K562 (cell line): Measurements from ENCODE around the gene KATNB1. TPM values are rescaled to one million over a fixed set of nuclear protein-coding genes. Genes with fewer than 3 reads are reported as not detected.
A peak's percentile ranks its signal among the peaks of the same experiment; 100 is the strongest.

Experiments
- ARNT ChIP-seq, 2 experiments: fragments of 450-650 bp; IDR thresholded peaks; 2 replicates each; pipeline ENCODE4 v1.6.1; 2016; ENCODE audit warnings: mild to moderate bottlenecking in 1 of 2
- BHLHE40 ChIP-seq: IDR thresholded peaks from 2 replicates; pipeline ENCODE4 v1.6.1; 2011; ENCODE audit warnings: low read length, improper control_type of control experiment
- CHD1 ChIP-seq: fragments of 200-600 bp; sonication (generic); IDR thresholded peaks from one replicate; pipeline ENCODE4 v1.6.1; 2012; ENCODE audit warnings: mild to moderate bottlenecking, moderate library complexity, low read length, inconsistent platforms
- EGR1 ChIP-seq: fragments of 450-650 bp; conservative IDR thresholded peaks from 2 replicates; pipeline ENCODE4 v1.6.1; 2017; ENCODE audit warnings: mild to moderate bottlenecking
- FIP1L1 ChIP-seq: fragments of 200-400 bp; formaldehyde crosslinking; IDR thresholded peaks from 2 replicates; pipeline ENCODE4 v1.6.1; 2018; ENCODE audit warnings: mild to moderate bottlenecking, low read depth, low read length; ENCODE audit not compliant: poor library complexity, severe bottlenecking
- FOXA3 ChIP-seq, 2 experiments: fragments of 450-650 bp in 1 of 2; sonication (generic) in 1 of 2; formaldehyde crosslinking; IDR thresholded peaks in 1 of 2; conservative IDR thresholded peaks in 1 of 2; 2 replicates each; pipeline versions ENCODE4 v1.4.0 to v1.8.0; 2020 to 2022; ENCODE audit warnings: mild to moderate bottlenecking in 2 of 2, missing genetic modification reagents in 1 of 2
- FOXK2 ChIP-seq, 2 experiments: fragments of 450-650 bp; IDR thresholded peaks in 1 of 2; conservative IDR thresholded peaks in 1 of 2; 2 replicates each; pipeline ENCODE4 v1.6.1; 2016; ENCODE audit warnings: low read depth in 2 of 2, mild to moderate bottlenecking in 1 of 2
- MTA2 ChIP-seq: fragments of 450-650 bp; IDR thresholded peaks from 2 replicates; pipeline ENCODE4 v1.6.1; 2016; ENCODE audit warnings: low read depth
- OTX1 ChIP-seq: fragments of 450-650 bp; formaldehyde crosslinking; IDR thresholded peaks from 2 replicates; pipeline ENCODE4 v1.4.0; 2022; ENCODE audit warnings: mild to moderate bottlenecking
- RBM22 ChIP-seq: fragments of 200-400 bp; formaldehyde crosslinking; IDR thresholded peaks from 2 replicates; pipeline ENCODE4 v1.6.1; 2018; ENCODE audit warnings: low read length, low read depth; ENCODE audit not compliant: poor library complexity, severe bottlenecking
- SETDB1 ChIP-seq: IDR thresholded peaks from one replicate; pipeline ENCODE4 v1.6.1; 2012; ENCODE audit warnings: low read length, control low read depth, inconsistent platforms
- TOE1 ChIP-seq, 2 experiments: fragments of 450-650 bp in 1 of 2; sonication (generic) in 1 of 2; formaldehyde crosslinking in 1 of 2; IDR thresholded peaks; 2 replicates each; pipeline versions ENCODE4 v1.7.1 to v1.8.0; 2016 to 2022; ENCODE audit warnings: borderline replicate concordance in 2 of 2, mild to moderate bottlenecking in 2 of 2, antibody characterized with exemption in 1 of 2, inconsistent platforms in 1 of 2, low read depth in 1 of 2, missing genetic modification reagents in 1 of 2, moderate library complexity in 1 of 2
- ZNF644 ChIP-seq: fragments of 200-800 bp; sonication (Bioruptor generic); IDR thresholded peaks from 2 replicates; pipeline ENCODE4 v1.6.1; 2016; ENCODE audit warnings: low read depth, missing genetic modification characterization, missing compliant biosample characterization
- ZNF696 ChIP-seq: fragments of 250-450 bp; sonication (Bioruptor Pico); conservative IDR thresholded peaks from 2 replicates; pipeline ENCODE4 v1.4.0; 2020; ENCODE audit warnings: mild to moderate bottlenecking, moderate library complexity
- ZNF699 ChIP-seq: fragments of 250-450 bp; sonication (Bioruptor Pico); IDR thresholded peaks from 2 replicates; pipeline ENCODE4 v1.8.0; 2021; ENCODE audit warnings: mild to moderate bottlenecking, moderate library complexity; ENCODE audit not compliant: insufficient replicate concordance
- ZNF75A ChIP-seq: fragments of 450-650 bp; formaldehyde crosslinking; IDR thresholded peaks from 2 replicates; pipeline ENCODE4 v1.4.0; 2020; ENCODE audit warnings: mild to moderate bottlenecking
- polyA plus RNA-seq, 8 experiments: library from polyadenylated mRNA; depleted of rRNA in 4 of 8; stranded (reverse) in 5 of 8; unstranded in 3 of 8; fragments of >200 nt; fragmentation: Nextera tagmentation in 2 of 8; fragmentation: Illumina TruSeq in 1 of 8; extraction: Ambion mirVana in 2 of 8; extraction: Trizol in 1 of 8; gene quantifications; 2 replicates each; pipeline versions ENCODE4 v1.2.1 to v1.2.3, GENCODE V29; 2011 to 2014; ENCODE audit warnings: inconsistent platforms in 1 of 8, missing spikeins in 1 of 8
- total RNA-seq, 7 experiments: library from RNA; depleted of rRNA in 6 of 7; stranded (reverse); fragments of >200 nt in 6 of 7; fragmentation: Illumina TruSeq in 2 of 7; extraction: Trizol in 2 of 7; gene quantifications; 2 replicates each; pipeline versions ENCODE4 v1.2.1 to v1.2.3, GENCODE V29; 2011 to 2021; ENCODE audit warnings: low replicate concordance in 1 of 7
- TF ChIP-seq, protein P1 (sequence below): sonication (generic); formaldehyde crosslinking; IDR thresholded peaks from 2 replicates; pipeline ENCODE4 v1.8.0; 2022; ENCODE audit warnings: mild to moderate bottlenecking, missing genetic modification reagents, borderline replicate concordance
- TF ChIP-seq, protein P2 (sequence below), 3 experiments: IDR thresholded peaks in 2 of 3; conservative IDR thresholded peaks in 1 of 3; 2 replicates each; pipeline ENCODE4 v1.5.1; 2011 to 2012; ENCODE audit warnings: low read length in 3 of 3, mild to moderate bottlenecking in 3 of 3, control low read depth in 2 of 3, improper control_type of control experiment in 1 of 3, inconsistent platforms in 1 of 3, low read depth in 1 of 3, mixed read lengths in 1 of 3, moderate library complexity in 1 of 3; ENCODE audit not compliant: insufficient read depth in 2 of 3
- TF ChIP-seq, protein P3 (sequence below): fragments of 450-650 bp; formaldehyde crosslinking; IDR thresholded peaks from 2 replicates; pipeline ENCODE4 v1.4.0; 2020; ENCODE audit warnings: mild to moderate bottlenecking
- TF ChIP-seq, protein P4 (sequence below): fragments of 450-650 bp; conservative IDR thresholded peaks from 2 replicates; pipeline ENCODE4 v1.6.1; 2016; ENCODE audit warnings: missing genetic modification characterization, low read depth, mild to moderate bottlenecking, missing compliant biosample characterization, moderate library complexity

The KATNB1 gene
- total and polyA plus RNA-seq, 9 of the 15 experiments (the other 6 are each of a cell fraction or from before 2014, with no cell fraction given) = 1.2 to 52.6 (median 21.9) TPM

DNA sequence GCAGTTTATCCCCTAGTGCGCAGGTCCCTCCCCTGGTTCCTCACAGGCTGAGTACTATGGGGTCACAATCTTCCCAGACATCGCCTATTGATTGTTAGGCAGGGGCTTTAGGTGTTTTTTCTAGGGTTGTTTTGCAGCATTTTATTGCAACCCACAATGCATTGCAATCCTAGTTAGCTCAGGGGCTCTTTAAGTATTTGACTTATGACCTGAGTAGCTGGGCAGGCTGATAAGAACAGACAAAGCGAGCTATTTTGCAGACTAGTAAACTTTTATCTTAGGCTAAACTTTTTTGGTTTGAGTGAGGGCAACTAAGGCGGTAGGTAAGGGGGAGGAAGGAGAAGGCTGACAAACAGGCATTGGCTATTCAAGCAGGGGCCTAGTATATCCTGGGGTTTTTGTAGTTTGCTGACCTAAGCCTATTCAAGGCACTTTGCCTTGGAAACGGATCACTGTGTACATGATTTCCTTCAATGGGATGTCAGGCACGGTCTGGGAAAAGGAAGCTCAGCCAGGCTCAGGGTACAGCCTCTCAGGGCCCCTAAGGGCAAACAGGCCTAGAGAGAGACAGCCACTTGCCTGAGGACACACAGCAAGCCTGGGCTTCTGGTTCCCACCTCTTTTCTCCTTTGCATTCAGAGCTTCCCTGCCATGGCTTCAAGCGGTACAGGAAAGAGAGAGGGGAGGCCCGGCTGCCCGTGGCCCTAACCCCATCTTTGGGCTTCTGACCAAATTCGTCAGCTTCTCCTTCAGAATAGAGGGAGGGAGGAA lies 34.6 kb upstream of the KATNB1 start (continued):
- 0 out of 4 replicates have a peak, but pooled peaks of 1 of the 2 experiments have one; percentile 34 for TF ChIP-seq FOXK2 (conservative IDR thresholded peaks at IDR 0.05 in 1 of 2, IDR thresholded peaks at IDR 0.05 in 1 of 2; ENCODE audit: low read depth in 2 of 2)
- no peak for TF ChIP-seq EGR1
- no peak for TF ChIP-seq BHLHE40
- no peak for TF ChIP-seq FOXA3 (CRISPR knock-in tag; conservative IDR thresholded peaks at IDR 0.05 in 1 of 2, IDR thresholded peaks at IDR 0.05 in 1 of 2)
- TF ChIP-seq MTA2 = peak; percentile 69
- no peak for TF ChIP-seq SETDB1
- TF ChIP-seq ZNF75A = no peak
- TF ChIP-seq FIP1L1 = no peak
- TF ChIP-seq ZNF699 (CRISPR knock-in tag) = no peak
- no peak for TF ChIP-seq RBM22
- peak; percentile 56; the same call in 1 of the 2 replicates for TF ChIP-seq ZNF644 (tag)
- TF ChIP-seq, protein P1, sequence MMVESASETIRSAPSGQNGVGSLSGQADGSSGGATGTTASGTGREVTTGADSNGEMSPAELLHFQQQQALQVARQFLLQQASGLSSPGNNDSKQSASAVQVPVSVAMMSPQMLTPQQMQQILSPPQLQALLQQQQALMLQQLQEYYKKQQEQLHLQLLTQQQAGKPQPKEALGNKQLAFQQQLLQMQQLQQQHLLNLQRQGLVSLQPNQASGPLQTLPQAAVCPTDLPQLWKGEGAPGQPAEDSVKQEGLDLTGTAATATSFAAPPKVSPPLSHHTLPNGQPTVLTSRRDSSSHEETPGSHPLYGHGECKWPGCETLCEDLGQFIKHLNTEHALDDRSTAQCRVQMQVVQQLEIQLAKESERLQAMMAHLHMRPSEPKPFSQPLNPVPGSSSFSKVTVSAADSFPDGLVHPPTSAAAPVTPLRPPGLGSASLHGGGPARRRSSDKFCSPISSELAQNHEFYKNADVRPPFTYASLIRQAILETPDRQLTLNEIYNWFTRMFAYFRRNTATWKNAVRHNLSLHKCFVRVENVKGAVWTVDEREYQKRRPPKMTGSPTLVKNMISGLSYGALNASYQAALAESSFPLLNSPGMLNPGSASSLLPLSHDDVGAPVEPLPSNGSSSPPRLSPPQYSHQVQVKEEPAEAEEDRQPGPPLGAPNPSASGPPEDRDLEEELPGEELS (CRISPR knock-in tag) = no peak
- TF ChIP-seq ARNT (IDR thresholded peaks at IDR 0.05) = no peak
- no peak for TF ChIP-seq ZNF696
- TF ChIP-seq CHD1 = no peak
- TF ChIP-seq, protein P2, sequence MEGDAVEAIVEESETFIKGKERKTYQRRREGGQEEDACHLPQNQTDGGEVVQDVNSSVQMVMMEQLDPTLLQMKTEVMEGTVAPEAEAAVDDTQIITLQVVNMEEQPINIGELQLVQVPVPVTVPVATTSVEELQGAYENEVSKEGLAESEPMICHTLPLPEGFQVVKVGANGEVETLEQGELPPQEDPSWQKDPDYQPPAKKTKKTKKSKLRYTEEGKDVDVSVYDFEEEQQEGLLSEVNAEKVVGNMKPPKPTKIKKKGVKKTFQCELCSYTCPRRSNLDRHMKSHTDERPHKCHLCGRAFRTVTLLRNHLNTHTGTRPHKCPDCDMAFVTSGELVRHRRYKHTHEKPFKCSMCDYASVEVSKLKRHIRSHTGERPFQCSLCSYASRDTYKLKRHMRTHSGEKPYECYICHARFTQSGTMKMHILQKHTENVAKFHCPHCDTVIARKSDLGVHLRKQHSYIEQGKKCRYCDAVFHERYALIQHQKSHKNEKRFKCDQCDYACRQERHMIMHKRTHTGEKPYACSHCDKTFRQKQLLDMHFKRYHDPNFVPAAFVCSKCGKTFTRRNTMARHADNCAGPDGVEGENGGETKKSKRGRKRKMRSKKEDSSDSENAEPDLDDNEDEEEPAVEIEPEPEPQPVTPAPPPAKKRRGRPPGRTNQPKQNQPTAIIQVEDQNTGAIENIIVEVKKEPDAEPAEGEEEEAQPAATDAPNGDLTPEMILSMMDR (IDR thresholded peaks at IDR 0.05 in 2 of 3, conservative IDR thresholded peaks at IDR 0.05 in 1 of 3; ENCODE audit: insufficient read depth in 2 of 3, low read depth in 1 of 3, low read length in 3 of 3) = no peak
- TF ChIP-seq, protein P3, sequence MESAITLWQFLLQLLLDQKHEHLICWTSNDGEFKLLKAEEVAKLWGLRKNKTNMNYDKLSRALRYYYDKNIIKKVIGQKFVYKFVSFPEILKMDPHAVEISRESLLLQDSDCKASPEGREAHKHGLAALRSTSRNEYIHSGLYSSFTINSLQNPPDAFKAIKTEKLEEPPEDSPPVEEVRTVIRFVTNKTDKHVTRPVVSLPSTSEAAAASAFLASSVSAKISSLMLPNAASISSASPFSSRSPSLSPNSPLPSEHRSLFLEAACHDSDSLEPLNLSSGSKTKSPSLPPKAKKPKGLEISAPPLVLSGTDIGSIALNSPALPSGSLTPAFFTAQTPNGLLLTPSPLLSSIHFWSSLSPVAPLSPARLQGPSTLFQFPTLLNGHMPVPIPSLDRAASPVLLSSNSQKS (CRISPR knock-in tag) = no peak
- TF ChIP-seq, protein P4, sequence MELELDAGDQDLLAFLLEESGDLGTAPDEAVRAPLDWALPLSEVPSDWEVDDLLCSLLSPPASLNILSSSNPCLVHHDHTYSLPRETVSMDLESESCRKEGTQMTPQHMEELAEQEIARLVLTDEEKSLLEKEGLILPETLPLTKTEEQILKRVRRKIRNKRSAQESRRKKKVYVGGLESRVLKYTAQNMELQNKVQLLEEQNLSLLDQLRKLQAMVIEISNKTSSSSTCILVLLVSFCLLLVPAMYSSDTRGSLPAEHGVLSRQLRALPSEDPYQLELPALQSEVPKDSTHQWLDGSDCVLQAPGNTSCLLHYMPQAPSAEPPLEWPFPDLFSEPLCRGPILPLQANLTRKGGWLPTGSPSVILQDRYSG (tag) = 0 out of 2 replicates have a peak, but pooled peaks have one; percentile 27
- TF ChIP-seq OTX1 = no peak
- no peak for TF ChIP-seq TOE1 (IDR thresholded peaks at IDR 0.05; ENCODE audit: borderline replicate concordance)
- TF ChIP-seq TOE1 (CRISPR knock-in tag; IDR thresholded peaks at IDR 0.05; ENCODE audit: borderline replicate concordance, low read depth) = no peak
